T-helper 9 cell (primary cell): ENCODE results near the gene LRBA.

Experiments
- DNase-seq: peaks from one replicate; pipeline ENCODE4 v3.0.0-alpha.2; 2020

LRBA gene

DNA sequence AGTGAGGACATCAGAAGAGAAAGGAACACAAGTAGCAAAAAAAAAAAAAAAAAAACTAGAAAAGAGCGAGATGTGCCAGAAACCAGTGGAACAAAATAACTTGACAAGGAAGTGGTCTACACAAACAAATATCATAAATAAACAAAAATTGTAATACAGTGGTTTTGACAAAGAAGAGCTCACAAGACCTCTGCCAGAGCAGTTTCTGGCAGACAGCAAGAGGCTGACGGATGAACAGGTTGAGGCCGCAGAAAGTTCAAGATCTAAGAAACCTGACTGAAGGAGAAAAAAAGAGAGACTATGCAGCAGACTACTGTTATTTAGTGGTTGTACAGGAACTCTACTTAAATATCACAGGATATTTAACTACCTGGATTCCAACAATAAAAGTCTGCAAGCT is 367.0 kb downstream of the LRBA start:
- DNase-seq = no peak

DNA sequence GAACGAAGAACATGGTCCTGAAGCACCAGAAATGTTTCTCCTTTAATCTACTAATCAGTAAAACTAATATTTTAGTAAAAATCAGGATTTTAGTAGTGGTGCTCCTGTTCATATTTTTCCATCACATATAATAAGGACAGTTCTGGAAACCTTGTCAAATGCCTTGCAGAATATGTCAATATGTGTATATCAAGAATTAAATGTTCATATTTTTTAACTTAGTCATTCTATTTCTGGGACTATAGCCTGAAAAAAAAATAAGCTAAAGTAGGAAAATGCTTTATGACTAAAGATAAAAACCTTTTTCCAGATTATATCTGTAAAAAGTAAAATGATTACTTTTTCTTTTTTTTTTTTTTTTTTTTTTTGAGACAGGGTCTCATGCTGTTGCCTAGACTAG is 368.1 kb downstream of the LRBA start:
- DNase-seq = no peak

GRCh38 chr4:150641612-150642011 is 373.5 kb downstream of the LRBA start:
- DNase-seq = no peak

- no peak for DNase-seq
These were observed 382.4 kb downstream of the LRBA start for GRCh38 chr4:150632639-150633038.

DNA sequence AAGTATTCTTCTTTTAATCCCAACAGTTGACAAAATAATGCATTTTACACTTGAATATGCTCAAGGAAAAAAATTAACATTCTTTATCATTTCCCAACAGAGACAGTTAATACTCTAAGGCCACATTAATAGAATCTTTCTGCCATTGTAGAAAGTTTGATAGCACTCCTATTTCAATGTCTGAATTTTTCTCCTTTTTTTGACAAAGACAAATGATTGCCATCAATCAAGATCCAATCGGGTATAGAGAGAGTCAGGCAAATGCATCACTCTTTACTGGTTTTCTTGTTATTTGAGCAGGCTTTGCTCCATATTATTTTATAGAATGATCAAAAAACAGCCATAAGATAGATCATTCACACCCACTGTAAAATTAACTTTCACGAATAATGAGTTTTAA is 387.0 kb downstream of the LRBA start:
- no peak for DNase-seq

- DNase-seq = no peak
These were observed 390.1 kb downstream of the LRBA start for GRCh38 chr4:150625033-150625432.

GRCh38 chr4:150624055-150624454 is 391.0 kb downstream of the LRBA start:
- no peak for DNase-seq

- no peak for DNase-seq
These were observed 396.0 kb downstream of the LRBA start for GRCh38 chr4:150619042-150619441.

- DNase-seq = no peak
These were observed 406.0 kb downstream of the LRBA start for GRCh38 chr4:150609131-150609530.

DNA sequence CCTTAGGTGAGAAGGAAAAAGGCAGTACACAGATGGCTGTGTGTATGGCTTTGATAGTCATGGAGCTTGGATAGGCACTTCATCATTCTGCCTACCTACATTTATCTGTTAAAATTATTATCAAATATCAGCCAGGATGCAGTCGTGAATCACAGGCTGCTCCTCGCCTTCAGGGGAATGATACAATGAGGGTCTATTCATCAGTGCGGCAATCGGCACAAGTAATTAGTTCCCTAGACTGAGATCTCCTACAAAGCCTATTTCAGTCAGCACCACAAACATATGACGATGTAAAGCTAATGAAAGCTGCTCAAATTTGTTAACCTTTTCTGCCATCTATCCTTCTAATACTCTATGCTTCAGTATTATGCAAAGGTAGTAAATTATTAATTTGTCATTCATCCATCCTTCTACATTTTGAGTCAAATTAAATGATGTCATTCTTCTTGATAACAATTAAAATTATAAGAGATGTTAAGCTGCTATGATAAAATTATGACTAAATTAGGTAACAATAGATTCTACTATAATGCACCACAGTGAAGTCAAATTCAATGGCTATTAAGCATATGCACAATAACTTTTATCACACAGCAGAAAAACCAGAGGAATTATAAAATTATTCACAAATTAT is 414.2 kb downstream of the LRBA start:
- no peak for DNase-seq

- no peak for DNase-seq
These were observed 415.5 kb downstream of the LRBA start for GRCh38 chr4:150599547-150599946.

GRCh38 chr4:150598909-150599308 is 416.2 kb downstream of the LRBA start:
- DNase-seq = no peak

DNA sequence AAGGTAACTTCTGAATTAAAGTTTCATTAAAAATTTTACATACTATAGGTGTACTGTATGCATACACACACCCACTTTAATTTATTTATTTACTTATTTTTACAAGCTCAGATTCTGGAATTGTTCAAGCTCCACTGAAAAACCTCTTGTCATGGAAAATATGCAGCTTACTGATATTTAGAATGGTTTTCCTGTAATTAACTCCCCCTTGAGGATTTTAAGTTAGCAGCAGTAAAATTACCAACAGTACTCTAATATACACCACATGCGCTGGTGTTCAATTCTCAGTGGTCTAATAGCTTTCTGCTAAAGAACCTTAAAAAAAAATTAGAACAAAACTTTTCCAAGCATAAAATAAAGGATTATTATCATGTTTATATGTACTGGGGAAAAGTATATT is 421.1 kb downstream of the LRBA start:
- DNase-seq = no peak

DNA sequence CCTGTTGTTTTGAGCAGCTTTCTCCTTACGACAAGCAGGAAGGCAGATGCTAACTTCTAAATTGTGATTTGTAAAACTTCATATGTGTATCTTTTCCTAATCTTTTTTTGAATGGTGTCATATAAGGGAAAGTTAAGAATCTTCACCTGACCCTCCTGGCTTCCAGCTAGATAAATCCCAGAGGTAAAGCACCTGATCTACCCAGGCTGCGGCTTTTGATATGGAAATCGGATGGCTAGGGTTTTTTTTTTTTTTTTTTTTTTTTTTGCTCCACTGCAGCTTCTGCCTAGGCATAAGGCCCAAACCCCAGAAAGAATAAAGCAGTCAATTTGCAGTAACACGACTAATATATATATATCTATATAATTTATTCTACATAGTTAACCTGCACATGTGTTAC is 423.2 kb downstream of the LRBA start:
- no peak for DNase-seq

DNA sequence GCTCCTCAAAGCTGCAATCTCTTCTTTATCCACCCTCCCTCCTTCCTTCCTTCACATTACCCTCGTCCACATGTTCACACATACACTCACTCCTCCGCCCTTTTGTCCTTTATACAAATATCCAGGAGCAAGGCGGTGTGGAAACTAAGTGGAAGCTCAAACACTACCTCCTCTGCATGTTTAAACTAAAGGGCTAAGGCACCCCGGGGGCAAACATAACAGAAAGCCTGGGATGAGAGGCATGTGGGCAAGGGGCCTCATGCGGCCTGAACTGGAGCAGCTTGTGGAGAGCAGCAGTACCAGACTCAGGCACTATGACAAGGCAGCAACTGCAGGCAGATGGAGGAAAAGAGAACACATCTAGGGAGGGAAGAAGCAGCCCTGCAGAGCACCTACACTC is 423.7 kb downstream of the LRBA start:
- DNase-seq = no peak

- DNase-seq = no peak
These were observed 424.5 kb downstream of the LRBA start for GRCh38 chr4:150590631-150591030.

GRCh38 chr4:150589157-150589556 is 425.9 kb downstream of the LRBA start:
- DNase-seq = no peak

DNA sequence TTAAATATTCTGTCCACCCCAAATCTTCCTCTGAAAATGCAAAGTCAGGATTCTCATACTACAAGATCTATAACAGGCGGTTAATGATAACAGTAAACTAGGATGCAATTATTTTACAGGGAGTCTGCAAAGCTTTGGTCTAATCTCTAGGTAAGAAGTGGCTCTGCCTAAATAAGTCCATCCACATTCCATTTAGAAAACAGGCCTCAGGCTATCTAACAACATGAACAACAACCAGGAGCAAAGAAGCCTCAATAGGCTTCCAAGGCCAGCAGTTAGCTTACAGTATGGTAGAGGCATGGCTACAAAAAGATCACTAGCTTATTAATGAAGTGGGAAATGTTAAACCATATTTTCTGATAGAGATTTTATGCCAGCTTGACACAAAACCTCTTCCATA is 426.8 kb downstream of the LRBA start:
- DNase-seq = no peak

GRCh38 chr4:150586162-150586810 is 428.8 kb downstream of the LRBA start:
- no peak for DNase-seq

DNA sequence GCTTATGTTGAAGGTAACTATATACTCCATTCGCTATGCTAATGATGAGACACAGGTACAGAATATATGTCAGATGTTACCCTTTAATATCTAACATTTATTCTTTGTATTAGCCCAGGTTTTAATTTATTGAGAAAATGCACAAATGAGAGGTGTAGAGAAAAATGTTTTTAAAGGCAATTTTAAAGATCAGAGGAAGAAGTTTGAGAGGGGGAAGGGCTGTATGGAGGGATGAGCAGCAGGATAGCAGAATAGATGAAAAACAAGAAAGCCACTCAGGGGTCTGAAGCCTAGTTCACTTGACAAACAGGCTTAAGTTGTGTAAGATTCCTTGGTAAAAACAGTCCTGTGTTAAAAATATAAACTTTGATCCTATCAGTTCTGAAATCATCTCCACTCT is 429.5 kb downstream of the LRBA start:
- no peak for DNase-seq

DNA sequence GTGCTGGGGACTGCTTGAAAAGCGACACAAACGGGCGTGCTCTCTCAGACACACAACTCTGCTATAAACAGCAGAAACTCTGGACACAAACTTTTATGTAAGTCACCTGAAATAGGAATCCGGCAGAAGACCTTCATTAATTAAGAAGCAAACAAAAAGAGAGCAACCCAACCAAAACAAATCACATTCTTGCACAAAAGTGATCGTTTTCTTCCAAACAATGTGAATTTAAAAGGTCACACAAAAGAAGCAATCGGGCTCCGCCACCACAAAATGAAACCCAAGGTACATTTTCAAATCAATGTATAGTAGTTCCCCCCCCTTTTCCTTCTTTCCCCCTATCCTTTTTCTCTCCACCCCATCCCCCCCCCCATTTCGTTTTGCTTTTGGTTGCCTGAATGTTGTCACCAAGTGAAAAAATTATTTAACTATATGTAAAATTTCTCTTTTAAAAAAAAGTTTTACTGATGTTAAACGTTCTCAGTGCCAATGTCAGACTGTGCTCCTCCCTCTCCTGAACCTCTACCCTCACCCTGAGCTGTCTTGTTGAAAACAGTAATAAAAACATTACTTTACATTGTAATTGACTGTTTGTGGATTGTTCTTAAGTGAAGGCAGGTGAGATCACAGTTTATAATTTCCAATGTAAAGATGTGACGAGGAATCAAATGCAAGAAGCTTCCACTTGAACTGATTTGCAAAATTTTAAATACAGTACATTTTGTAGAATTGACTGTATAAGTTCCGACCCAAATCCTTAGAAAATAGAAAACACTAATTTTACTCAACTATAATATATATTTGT is 430.8 kb downstream of the LRBA start:
- no peak for DNase-seq

GRCh38 chr4:150583287-150584110 is 431.6 kb downstream of the LRBA start:
- no peak for DNase-seq

DNA sequence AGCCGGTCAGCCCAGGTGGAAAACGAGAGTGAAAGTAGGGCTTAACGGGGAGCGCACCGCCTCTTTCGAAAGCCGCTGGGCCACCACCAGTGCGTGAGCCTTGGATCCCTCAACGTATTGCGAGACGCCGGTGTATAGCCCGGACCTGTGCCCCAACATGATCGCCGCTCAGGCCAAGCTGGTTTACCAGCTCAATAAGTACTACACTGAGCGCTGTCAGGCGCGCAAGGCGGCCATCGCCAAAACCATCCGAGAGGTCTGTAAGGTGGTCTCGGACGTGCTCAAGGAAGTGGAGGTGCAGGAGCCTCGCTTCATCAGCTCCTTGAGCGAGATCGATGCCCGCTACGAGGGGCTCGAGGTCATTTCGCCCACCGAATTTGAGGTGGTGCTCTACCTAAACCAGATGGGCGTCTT is 432.2 kb downstream of the LRBA start:
- DNase-seq = no peak
